Fibroblast of skin of scalp (primary cell): ENCODE data around the gene UQCRC2.
"Not testable (repeated sequence)": the region's sequence is repeated elsewhere in the genome, so short reads cannot be mapped to it uniquely, and the experiment has no call there.

ENCODE experiments used
- DNase-seq: peaks from one replicate; pipeline ENCODE4 v3.0.0-alpha.2; 2013

Gene UQCRC2

DNA sequence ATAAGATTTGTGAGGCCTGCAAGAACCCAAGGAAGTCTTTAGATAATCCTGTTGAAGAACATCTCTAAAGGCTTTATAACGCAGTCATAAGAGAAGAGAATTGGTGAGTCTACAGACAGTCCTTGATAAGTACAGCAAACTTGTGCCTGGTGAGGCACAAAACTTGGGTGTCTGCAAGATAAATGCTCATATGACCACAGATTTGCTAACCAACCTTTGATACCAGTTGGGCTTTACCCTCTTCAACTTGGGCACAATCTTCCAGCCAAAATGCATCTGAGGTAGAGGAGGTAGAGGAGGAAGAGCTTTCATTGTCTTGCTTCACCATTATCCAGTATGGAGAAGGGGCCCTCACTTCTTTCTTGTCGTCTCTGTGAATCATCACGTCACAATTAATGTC is 30.9 kb downstream of the UQCRC2 start:
- no peak for DNase-seq

- DNase-seq: no peak
Observed at GRCh38 chr16:21985524-21985923, 32.4 kb downstream of the UQCRC2 start.

DNA sequence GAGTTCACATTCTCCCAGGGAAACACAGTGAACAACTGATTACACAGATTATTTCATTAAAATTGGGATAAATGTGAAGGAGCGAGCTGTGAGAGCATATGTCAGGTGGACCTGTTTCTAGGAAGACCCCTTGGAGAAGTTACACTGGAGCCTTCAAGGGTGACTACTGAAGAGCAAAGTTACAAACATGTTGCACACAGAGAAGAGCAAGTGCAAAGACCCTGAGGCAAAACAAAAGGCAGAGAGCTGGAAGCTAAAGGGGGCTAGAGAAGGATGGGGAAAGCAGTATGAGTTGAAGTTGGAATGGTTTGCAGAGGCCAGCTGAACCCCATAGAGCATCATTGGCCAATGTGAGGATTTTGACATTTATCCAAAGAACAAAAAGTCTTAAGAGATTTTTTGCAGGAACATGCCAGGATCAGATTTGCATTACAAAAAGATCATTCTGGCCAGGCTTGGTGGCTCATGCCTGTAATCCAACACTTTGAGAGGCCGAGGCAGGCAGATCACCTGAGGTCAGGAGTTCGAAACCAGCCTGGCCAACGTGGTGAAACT is 33.6 kb downstream of the UQCRC2 start:
- no peak for DNase-seq

DNA sequence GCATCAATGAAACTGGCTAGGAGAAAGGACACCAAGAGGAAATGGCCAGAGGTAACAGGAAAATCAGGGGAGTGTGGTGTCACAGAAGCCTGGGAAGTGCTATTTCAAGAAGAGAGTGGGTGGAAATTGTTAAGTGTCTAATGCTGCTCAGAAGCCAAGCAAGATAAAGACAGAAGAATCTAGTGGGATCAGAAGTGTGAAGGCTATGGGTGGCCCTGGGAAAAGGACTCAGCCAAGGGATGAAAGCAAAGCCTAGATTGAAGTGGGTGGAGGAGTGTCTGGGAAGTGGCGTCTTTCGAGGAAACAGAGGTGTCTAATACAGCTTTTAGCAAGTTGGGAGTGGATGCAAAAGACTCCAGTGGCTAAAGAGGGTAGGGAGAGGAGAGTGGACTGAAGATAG is 34.3 kb downstream of the UQCRC2 start:
- DNase-seq: no peak

- DNase-seq: peak; percentile 55
Observed at GRCh38 chr16:21989133-21989532, 36.0 kb downstream of the UQCRC2 start.

- no peak for DNase-seq
Observed at GRCh38 chr16:21989751-21990150, 36.6 kb downstream of the UQCRC2 start.

- DNase-seq: no peak
Observed at GRCh38 chr16:21990381-21990944, 37.3 kb downstream of the UQCRC2 start.

- DNase-seq: no peak
Observed at GRCh38 chr16:21991621-21992020, 38.5 kb downstream of the UQCRC2 start.

DNA sequence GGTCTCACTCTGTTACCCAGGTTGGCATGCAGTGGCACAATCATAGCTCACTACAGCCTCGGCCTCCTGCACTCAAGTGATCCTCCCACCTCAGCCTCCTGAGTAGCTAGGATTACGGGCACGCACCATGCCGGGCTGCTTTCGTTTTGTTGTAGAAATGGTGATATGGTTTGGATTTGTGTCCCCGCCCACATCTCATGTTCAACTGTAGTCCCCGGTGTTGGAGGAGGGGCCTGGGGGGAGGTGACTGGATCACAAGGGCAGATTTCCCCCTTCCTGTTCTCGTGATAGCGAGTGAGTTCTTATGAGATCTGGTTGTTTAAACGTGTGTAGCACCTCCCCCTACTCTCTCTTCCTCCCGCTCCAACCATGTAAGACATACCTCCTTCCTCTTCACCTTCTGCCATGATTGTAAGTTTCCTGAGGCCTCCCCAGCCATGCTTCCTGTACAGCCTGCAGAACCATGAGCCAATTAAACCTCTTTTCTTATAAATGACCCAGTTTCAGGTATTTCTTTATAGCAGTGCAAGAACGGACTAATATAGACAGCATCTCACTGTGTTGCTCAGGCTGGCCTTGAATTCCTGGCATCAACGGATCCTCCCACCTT is 41.8 kb downstream of the UQCRC2 start:
- DNase-seq: no peak

GRCh38 chr16:21996923-21997696 is 43.9 kb downstream of the UQCRC2 start:
- no peak for DNase-seq

GRCh38 chr16:21997697-21998480 is 44.7 kb downstream of the UQCRC2 start:
- DNase-seq: no peak

DNA sequence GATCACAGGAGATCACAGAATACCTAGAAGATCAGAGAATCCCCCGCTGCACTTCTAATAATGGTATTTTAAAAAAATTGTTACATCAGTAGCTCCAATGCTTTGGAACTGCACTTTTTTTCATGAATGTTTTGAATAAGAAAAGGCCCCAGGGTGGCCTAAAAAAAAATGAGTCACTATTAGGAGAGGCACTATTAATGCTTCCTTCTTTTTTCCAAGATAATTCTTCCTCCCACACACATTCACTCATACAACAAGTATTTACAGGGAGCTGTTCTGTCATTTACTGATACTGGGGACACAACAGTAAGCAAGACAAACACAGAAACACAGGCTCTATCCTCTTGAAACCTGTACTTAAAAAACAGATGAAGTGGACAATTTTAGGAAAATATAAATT is 48.4 kb downstream of the UQCRC2 start:
- peak; percentile 38 for DNase-seq

- DNase-seq: not testable (repeated sequence)
Observed at GRCh38 chr16:22002047-22002446, 48.9 kb downstream of the UQCRC2 start.

GRCh38 chr16:22003195-22003594 is 50.0 kb downstream of the UQCRC2 start:
- no peak for DNase-seq

- no peak for DNase-seq
Observed at GRCh38 chr16:22004341-22004740, 51.2 kb downstream of the UQCRC2 start.

GRCh38 chr16:22005746-22006145 is 52.6 kb downstream of the UQCRC2 start:
- no peak for DNase-seq

GRCh38 chr16:22006636-22007035 is 53.5 kb downstream of the UQCRC2 start:
- DNase-seq: no peak

DNA sequence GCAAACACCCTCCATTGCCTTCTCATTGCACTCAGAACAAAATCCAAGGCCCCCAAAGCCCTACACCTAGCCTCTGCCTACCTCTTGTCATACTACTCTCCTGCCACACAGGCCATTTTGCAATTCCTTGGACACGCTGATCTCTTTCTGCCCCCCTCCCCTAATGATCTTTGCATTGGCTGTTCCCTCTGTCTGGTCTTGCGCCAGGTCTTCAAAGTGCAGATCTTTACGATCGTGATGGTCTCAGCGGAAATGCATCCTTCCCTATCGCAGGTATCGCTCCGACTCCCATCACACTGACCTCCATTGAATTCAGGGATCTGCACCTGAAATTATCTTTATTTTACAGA is 54.0 kb downstream of the UQCRC2 start:
- DNase-seq: no peak

DNA sequence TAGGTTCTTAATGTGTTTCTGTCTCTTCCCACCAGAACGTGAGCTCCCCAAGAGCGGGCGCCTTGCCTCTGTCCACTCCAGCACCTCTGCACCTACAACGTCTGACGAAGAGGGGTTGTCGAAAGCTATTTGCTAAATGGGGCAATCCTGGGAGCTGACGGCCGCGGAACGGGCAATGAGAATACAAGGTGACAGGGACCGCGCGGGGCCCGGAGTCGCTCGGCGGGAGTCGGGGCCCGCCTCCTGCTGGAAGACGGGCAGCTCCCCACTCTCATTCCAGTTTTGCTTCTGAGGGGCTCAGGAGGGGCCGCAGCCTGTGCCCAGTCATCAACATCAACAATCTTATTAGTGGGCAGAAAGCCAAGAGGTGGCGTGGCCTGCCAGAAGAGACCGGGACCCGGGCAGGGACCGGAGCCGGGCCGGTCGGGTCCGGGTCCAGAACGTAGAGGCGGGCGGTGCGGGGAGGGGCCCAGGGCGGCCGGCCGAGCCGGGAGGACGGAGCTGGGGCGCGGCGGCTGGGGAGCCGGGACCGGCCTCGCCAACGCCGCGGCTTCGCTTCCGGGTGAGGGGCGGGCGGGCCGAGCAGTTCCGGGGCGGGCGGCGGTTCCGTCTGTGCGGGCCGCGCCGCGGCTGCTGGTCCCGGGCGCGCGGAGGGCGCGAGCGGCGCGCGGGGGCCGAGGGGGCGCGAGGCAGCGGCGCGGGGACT is 54.5 kb downstream of the UQCRC2 start, which contains the start of gene MOSMO:
Gene MOSMO (plus strand): TSS at position 603 of the 706 bp plus-strand sequence. CDS start 191 bp downstream, outside the sequence.
- DNase-seq: peak; percentile 61

DNA sequence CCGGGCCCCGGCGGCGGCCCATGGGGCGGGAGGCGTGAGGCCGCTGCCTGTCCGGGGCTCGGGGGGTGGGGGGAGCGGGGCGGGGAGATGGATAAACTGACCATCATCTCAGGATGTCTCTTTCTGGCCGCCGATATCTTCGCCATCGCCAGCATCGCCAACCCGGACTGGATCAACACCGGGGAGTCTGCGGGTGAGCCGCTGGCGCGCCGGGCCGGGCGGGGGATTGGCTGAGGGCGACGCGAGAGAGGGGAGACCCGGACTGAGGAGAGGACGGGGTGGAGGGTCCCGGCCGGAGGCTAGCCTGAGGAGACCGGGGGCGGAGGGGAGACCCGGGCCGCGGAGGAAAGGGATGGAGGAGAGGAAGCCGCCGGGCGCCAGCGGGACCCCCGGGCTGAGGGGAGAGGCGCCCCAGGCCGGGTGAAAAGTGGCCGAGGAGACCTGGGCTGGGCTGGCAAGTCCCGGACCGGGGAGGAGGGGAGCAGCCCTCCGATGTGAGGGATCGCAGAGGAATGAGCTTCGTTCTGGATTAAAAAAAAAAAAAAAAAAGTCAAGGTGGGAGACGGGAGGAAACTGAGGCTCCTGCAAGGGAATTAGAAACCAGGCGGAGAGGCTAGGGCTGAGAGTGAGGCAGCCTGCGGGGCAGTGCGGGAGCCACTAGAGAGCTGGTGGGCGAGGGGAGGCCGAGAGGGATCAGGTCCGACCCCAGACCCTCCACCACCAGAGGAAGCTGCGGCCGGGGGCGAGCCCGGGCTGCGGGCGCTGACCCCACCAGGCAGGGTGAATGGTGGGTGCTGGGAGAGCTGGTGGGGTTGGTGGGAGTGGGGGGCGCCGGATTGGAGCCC is 55.3 kb downstream of the UQCRC2 start:
- DNase-seq: peak; percentile 9

DNA sequence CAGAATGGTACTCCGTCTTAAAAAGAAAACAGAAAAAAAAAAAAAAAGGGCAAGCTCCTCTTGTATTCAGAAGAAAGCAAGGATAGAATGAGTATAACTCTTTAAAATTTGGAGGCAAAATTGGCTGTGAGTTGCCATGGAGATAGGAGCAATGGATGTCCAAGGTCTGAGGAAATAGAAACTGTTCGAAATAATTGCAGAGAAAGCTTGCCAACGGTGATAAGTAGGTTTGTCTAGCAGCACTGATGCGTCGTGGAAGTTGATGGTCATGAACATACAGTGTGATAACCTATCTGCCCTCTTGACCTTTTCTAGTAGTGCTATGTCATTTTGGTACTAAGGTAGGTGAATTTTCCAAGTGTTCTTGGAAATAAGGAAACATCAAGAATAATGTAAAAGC is 57.7 kb downstream of the UQCRC2 start:
- no peak for DNase-seq
